Measurements from ENCODE around the gene RAVER1. TPM values are rescaled to one million over a fixed set of nuclear protein-coding genes. Genes with fewer than 3 reads are reported as not detected.

The RAVER1 gene
- total RNA-seq, 4 donors from 2014 or later: 12.4 to 23.9 (median 15.8) TPM

- ATAC-seq (ENCODE audit: low FRiP score): peak; percentile 38
- peak; percentile 52 for DNase-seq (ENCODE audit: low spot score)
- TF ChIP-seq, protein P1, sequence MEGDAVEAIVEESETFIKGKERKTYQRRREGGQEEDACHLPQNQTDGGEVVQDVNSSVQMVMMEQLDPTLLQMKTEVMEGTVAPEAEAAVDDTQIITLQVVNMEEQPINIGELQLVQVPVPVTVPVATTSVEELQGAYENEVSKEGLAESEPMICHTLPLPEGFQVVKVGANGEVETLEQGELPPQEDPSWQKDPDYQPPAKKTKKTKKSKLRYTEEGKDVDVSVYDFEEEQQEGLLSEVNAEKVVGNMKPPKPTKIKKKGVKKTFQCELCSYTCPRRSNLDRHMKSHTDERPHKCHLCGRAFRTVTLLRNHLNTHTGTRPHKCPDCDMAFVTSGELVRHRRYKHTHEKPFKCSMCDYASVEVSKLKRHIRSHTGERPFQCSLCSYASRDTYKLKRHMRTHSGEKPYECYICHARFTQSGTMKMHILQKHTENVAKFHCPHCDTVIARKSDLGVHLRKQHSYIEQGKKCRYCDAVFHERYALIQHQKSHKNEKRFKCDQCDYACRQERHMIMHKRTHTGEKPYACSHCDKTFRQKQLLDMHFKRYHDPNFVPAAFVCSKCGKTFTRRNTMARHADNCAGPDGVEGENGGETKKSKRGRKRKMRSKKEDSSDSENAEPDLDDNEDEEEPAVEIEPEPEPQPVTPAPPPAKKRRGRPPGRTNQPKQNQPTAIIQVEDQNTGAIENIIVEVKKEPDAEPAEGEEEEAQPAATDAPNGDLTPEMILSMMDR (IDR thresholded peaks at IDR 0.05): no peak
These were observed 63.1 kb downstream of the RAVER1 start for GRCh38 chr19:10270180-10270615.

GRCh38 chr19:10269333-10270179, 63.8 kb downstream of the RAVER1 start:
- TF ChIP-seq, protein P1 (IDR thresholded peaks at IDR 0.05): peak in 2 of 3 donors; percentile 7 to 96
- peak; percentile 87 for DNase-seq (ENCODE audit: low spot score)
- peak; percentile 66 for ATAC-seq (ENCODE audit: low FRiP score)

DNA sequence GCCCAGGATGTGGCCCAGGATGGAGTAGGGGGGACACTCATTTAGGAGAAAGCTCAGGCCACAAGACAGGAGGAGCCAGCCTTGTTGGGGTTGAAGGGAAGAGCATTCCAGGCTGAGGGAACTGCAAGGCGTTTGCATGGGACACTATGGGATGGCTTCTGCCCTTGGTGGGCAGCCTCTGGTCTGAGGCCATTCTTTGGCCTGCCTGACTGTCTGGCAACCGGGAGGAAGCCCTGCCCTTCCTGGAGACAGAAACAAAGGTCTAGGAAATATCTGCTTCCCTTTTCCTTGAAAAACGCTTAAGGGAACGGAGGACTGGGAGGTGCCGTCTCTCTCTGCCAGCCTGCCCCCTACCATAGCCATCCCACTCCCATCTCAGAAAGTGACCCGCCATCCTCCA, 65.3 kb downstream of the RAVER1 start:
- TF ChIP-seq, protein P1 (IDR thresholded peaks at IDR 0.05): no peak
- DNase-seq (ENCODE audit: low spot score) (no peak), ATAC-seq (ENCODE audit: low FRiP score) (no peak)

DNA sequence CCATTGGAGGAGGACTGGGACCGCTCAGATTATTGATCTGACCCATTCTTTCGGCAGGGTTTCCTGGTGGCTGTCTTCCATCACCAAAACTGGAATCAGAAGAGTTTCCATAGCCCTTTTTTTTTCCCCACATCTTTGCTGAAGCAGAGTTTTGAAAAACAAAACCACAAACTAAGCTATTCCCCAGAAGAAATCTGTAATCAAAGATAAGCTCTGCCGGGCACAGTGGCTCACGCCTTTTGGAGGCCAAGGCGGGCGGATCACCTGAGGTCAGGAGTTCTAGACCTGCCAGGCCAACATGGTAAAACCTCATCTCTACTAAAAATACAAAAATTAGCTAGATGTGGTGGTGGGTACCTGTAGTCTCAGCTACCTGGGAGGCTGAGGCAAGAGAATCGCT, 66.6 kb downstream of the RAVER1 start:
- ATAC-seq (ENCODE audit: low FRiP score) (no peak), DNase-seq (ENCODE audit: low spot score) (no peak)
- TF ChIP-seq, protein P1 (IDR thresholded peaks at IDR 0.05): no peak

Small RNA genes lying within 50 kb of the gene (small RNA-seq; reads per million reads assigned to genes)
- gene AC011511.1: not detected
- gene AC011511.4: not detected

Other genes with a start within 250 kb of the RAVER1 start
- 10 to 100 TPM; 20.7 to 36.7 (median 27.7) TPM for gene SHFL, start 247.2 kb downstream of the RAVER1 start, total RNA-seq
- gene ANGPTL6, start 230.9 kb downstream of the RAVER1 start, total RNA-seq: under 1 TPM in 3 of 4 donors, not detected in 1; 0.31 to 0.84 (median 0.37) TPM
- gene PPAN, start 227.2 kb downstream of the RAVER1 start, total RNA-seq: 10 to 100 TPM; 25.0 to 79.7 (median 32.0) TPM
- gene P2RY11, start 221.8 kb downstream of the RAVER1 start, total RNA-seq: 10 to 100 TPM in 1 of 4 donors, 1 to 10 TPM in 3; 2.7 to 18.7 (median 4.7) TPM
- gene EIF3G, start 213.6 kb downstream of the RAVER1 start, total RNA-seq: 100 to 1,000 TPM; 223 to 282 (median 242) TPM
- gene DNMT1, start 138.6 kb downstream of the RAVER1 start, total RNA-seq: 10 to 100 TPM; 38.4 to 84.7 (median 50.2) TPM
- gene S1PR2, start 102.2 kb downstream of the RAVER1 start, total RNA-seq: 10 to 100 TPM; 15.1 to 16.8 (median 15.9) TPM
- gene MRPL4, start 81.3 kb downstream of the RAVER1 start, total RNA-seq: 10 to 100 TPM; 44.6 to 73.3 (median 65.7) TPM
- 100 to 1,000 TPM in 2 of 4 donors, 10 to 100 TPM in 2; 20.7 to 286 (median 81.0) TPM for gene ICAM1, start 62.4 kb downstream of the RAVER1 start, total RNA-seq
- gene ICAM4, start 46.6 kb downstream of the RAVER1 start, total RNA-seq: 1 to 10 TPM in 3 of 4 donors, under 1 TPM in 1; 0.82 to 7.5 (median 2.0) TPM
- 1 to 10 TPM in 1 of 4 donors, under 1 TPM in 3; 0.31 to 1.1 (median 0.53) TPM for gene ICAM5, start 43.6 kb downstream of the RAVER1 start, total RNA-seq
- 1 to 10 TPM in 1 of 4 donors, under 1 TPM in 3; 0.19 to 2.4 (median 0.94) TPM for gene ZGLP1, start 23.7 kb downstream of the RAVER1 start, total RNA-seq
- 10 to 100 TPM in 3 of 4 donors, 1 to 10 TPM in 1; 9.0 to 26.2 (median 17.8) TPM for gene FDX2, start 17.5 kb downstream of the RAVER1 start, total RNA-seq
- gene ICAM3, start 6.1 kb upstream of the RAVER1 start, total RNA-seq: 10 to 100 TPM in 1 of 4 donors, 1 to 10 TPM in 3; 7.7 to 41.1 (median 9.4) TPM
- gene TYK2, start 47.0 kb upstream of the RAVER1 start, total RNA-seq: 100 to 1,000 TPM in 1 of 4 donors, 10 to 100 TPM in 3; 60.2 to 137 (median 76.9) TPM
- 100 to 1,000 TPM; 146 to 308 (median 195) TPM for gene CDC37, start 70.0 kb upstream of the RAVER1 start, total RNA-seq
- 10 to 100 TPM in 3 of 4 donors, 1 to 10 TPM in 1; 9.8 to 30.3 (median 16.2) TPM for gene PDE4A, start 87.0 kb upstream of the RAVER1 start, total RNA-seq
- gene KEAP1, start 169.8 kb upstream of the RAVER1 start, total RNA-seq: 10 to 100 TPM; 53.2 to 65.6 (median 59.3) TPM
- gene S1PR5, start 183.9 kb upstream of the RAVER1 start, total RNA-seq: under 1 TPM; 0.47 to 0.72 (median 0.56) TPM
- 10 to 100 TPM; 12.9 to 16.6 (median 15.4) TPM for gene ATG4D, start 210.4 kb upstream of the RAVER1 start, total RNA-seq
- 10 to 100 TPM in 3 of 4 donors, 1 to 10 TPM in 1; 9.1 to 36.3 (median 16.3) TPM for gene KRI1, start 232.5 kb upstream of the RAVER1 start, total RNA-seq
- gene CDKN2D, start 235.4 kb upstream of the RAVER1 start, total RNA-seq: 10 to 100 TPM in 1 of 4 donors, 1 to 10 TPM in 3; 2.9 to 21.4 (median 7.5) TPM

Measured in omental fat pad (tissue), 4 donors.